Sciatic nerve (tissue), 2 donors: Measurements from ENCODE around the gene FAM81A. TPM values are rescaled to one million over a fixed set of nuclear protein-coding genes. Genes with fewer than 3 reads are reported as not detected.
A peak's percentile ranks its signal among the peaks of the same experiment; 100 is the strongest.

Experiments used
- ATAC-seq: fragments of 200-7000 bp; cut with Tn5 transposase; one replicate; pipeline ENCODE4 v1.9.1; 2020; ENCODE audit warnings: mild to moderate bottlenecking, moderate library complexity
- DNase-seq: peaks from one replicate; pipeline ENCODE4 v3.0.0-alpha.2; 2020; ENCODE audit warnings: low spot score
- intact Hi-C: fragments of 100-400 bp; cut with DNase I; formaldehyde crosslinking; loops from one replicate; pipeline ENCODE4 v1.14.2; 2022
- total RNA-seq: library from RNA; stranded (reverse); fragmentation: NEBNext Ultra II Directional; extraction: Animal tissue kit (Norgen Biotek cat#: 25700); gene quantifications from one replicate; pipeline ENCODE4 v1.2.1, GENCODE V29; 2021
- donor health status: DM: no; HTN: no; CAD: no.
- donor health status: DM: no; HTN: no; CAD: no.

Gene FAM81A
- total RNA-seq, 1 donor from 2014 or later: 18.2 TPM

DNA sequence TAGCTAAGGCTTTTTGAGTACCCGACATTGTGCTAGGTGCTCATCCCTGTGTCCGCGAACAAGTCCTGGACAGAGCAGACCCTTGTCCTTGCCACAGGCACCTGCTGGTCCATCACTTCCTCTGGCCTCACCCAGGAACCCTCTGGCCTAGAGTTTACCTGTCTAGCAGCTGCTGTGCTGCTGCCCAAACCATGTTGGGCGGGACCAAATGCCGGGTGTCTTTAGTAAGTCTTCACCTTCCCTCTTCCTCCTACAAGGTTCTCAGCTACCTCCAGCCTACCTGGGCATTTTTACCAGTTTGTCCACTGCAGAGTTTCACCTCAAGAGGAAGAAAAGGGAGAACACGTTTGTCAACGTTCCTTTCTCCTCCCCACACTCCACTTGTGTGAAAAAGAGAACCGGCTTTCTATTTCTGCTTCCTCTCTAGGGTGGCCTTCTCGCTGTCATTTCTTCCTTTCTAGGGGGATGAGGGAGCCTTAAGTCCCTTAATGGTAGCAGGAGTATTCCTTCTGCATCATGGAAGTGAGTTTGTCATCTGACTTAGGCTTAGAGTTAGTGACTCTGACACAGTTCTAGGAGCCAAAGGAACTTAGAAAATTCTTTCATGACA, 93.2 kb downstream of the FAM81A start:
- no peak for ATAC-seq
- intact Hi-C loops: no loop called here
- DNase-seq: peak; percentile 17

DNA sequence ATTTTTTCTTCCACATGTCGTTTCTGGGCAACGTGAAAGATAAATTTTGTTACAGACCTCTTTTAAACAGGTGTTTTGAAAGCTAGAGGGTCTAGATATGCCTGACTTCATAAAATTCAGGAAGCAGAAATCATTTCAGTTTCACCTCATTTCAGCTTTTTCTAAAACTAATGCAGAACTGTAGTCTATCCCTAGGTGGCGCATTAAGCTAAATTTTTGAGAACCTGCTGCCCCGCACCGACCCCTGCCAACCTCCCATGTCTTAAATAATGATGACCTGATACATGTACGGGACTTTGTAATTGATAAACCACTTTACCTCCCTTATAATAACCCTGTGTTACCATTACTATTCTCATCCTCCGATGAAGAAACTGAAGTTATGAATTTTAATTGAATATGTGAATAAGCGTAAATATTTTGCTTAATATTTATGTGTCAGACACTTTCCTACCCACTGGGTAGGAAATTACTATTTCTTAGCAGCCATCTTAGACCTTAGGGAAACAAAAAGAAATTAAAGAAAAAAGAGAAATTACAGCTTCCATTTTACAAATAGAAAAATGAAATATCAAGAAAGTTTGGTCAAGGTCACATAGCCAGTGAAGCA, 94.9 kb downstream of the FAM81A start:
- intact Hi-C loops: no loop called here
- ATAC-seq: no peak
- DNase-seq: peak; percentile 47

DNA sequence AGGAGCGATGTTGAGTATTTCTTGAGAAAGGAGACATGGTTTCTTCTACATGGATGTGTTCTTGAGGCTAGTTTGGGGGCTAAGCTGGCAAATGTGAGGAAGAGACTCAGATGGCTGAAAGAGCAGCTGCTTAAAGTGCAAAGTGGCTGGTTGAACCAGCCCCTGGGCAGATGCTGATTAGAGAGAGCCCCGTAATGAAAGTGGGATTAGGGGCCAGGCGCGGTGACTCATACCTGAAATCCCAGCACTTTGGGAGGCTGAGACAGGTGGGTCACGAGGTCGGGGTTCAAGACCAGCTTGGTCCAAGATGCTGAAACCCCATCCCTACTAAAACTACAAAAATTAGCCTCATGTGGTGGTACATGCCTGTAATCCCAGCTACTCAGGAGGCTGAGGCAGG, 98.6 kb downstream of the FAM81A start:
- DNase-seq: no peak
- intact Hi-C loops: no loop called here
- no peak for ATAC-seq

DNA sequence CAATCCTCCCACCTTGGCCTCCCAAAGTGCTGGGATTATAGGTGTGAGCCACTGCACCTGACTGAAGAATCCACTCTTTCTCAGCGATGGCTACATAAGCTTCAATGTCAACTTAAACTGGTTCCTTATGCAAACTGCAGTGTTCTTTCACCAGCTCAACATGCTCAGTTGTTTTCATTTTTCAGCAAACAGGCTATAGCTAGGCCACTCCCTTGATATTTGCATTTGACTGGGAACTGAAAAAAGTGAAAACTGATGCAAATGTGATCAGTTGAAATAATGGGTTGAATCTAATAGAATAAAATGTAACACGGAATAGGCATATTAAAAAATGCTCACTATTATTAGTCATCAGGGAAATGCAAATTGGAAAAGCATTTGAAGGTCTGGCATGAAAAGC, 99.4 kb downstream of the FAM81A start:
- intact Hi-C loops: no loop called here
- no peak for DNase-seq
- ATAC-seq: no peak

DNA sequence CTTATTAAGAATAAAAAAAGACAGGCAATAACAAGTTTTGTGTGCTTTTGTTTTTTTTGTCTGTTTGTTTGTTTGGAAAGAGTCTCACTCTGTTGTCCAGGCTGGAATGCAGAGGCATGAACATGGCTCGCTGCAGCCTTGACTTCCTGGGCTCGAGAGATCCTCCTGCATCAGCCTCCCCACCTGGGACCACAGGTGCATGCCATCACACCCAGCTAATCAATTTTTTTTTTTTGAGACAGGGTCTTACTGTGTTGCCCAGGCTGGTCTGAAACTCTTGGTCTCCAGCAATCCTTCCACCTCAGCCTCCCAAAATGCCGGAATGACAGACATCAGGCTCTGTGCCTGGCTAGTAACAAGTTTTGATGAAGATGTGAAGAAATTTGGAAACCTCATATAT, 100.5 kb downstream of the FAM81A start:
- no peak for ATAC-seq
- intact Hi-C loops: no loop called here
- no peak for DNase-seq

DNA sequence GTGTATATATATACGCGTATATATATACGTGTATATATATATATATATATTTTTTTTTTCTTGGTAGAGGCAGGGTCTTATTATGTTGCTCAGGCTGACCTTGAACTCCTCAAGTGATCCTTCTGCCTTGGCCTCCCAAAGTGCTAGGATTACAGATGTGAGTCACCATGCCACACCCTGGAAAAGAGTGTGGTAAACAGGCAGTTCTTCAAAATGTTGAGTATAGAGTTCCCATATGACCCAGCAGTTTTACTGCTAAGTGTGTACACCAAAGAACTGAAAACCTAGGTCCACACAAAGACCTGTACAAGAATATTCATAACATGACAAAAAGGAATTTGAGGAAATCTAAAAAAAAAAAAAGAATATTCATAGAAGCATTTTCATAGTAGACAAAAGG, 101.8 kb downstream of the FAM81A start:
- no peak for ATAC-seq
- intact Hi-C loops: no loop called here
- DNase-seq: no peak

DNA sequence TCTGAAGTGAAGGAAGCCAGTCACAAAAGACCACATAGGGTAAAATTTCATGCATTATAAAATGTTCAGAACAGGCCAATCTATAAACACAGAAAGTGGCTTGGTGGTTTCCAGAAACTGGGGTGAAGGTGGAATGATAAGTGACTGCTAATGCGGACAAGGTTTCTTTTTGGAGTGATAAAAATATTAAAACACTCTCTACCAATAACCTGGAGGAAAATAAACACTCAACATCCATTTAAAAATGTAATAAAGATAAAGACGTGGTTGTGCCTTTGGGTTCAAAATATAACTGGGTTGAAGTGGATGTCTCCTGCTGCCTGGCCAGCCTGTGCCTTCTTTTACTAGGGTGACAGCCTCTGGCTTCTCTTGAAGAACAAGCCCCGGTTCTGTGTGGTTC, 102.7 kb downstream of the FAM81A start:
- DNase-seq (no peak), ATAC-seq (no peak)
- intact Hi-C loops: no loop called here

DNA sequence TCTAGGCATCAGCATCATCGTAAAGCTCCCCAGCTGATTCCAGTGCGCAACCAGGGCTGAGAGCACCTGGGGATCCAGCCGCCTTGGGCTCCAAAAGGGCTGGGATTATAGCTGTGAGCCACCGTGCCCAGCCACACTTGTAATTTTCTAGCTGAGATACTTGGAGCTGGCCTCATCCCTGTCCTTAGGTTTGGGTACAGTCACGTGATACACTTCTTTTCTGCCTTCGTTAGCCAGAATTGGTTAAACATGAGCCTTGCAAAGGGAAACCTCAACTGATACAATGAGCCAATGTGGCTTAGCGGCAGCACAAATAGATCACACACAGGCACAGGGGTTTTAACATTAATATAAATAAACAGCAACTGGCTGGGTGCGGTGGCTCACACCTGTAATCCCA, 103.8 kb downstream of the FAM81A start:
- no peak for ATAC-seq
- no peak for DNase-seq
- intact Hi-C loops: no loop called here

DNA sequence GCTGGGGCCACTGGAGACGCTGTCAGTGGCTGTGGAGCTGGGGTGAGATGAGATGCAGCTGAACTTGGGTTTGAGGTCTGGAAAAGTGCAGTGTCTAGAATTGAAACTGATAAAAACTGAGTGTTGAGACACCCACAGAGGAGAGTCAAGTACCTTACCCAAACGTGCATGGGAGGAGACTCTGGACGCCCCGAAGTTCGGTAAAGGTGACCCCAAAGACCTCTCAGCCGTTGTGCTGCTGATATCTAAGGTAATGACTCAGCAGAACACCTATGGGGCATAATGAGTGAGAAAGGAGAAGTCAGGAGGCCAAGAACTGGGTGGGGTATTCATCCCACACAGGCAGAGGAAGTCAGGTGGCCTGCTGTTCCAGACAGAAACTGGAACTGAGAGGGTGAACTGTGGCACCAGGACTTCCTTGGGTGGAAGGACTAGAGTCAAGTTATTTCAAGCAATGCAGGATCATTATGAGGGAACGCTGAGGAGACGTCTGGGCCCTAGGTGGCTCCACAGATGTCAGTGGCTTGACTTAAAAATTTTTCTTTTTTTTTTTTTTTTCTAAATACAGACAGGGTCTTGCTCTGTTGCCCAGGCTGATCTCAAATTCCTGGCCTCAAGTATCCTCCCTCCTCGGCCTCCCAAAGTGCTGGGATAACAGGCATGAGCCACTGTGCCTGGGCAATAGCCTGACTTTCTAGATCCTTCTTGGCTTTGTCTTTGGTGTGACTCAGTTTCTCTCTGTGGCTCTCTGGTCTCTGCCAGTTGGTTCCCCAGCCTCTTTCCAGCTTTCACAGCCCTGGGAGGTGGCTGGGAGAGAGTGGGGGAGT, 105.9 kb downstream of the FAM81A start:
- intact Hi-C loops: no loop called here
- ATAC-seq: no peak
- no peak for DNase-seq

DNA sequence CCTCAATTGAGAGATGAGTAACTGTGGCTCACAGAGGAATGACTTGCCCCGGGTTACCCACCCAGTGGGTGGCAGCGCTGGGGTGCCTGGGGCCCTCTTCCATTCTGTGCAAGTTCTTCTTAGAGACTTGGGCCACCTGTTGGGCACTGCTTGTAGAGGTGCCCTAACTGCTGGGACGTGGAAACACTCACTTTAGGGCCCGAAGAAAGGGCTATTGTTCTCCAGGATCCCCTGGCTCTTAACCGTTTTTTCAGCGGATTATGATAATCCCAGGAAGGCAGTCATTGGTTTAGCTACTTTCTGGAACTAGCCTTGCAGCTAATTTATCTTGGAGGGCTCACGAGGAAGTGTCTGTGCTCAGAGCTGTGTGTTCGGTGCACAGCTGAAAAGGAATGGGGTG, 107.6 kb downstream of the FAM81A start:
- DNase-seq: no peak
- ATAC-seq: no peak
- intact Hi-C loops: no loop called here

DNA sequence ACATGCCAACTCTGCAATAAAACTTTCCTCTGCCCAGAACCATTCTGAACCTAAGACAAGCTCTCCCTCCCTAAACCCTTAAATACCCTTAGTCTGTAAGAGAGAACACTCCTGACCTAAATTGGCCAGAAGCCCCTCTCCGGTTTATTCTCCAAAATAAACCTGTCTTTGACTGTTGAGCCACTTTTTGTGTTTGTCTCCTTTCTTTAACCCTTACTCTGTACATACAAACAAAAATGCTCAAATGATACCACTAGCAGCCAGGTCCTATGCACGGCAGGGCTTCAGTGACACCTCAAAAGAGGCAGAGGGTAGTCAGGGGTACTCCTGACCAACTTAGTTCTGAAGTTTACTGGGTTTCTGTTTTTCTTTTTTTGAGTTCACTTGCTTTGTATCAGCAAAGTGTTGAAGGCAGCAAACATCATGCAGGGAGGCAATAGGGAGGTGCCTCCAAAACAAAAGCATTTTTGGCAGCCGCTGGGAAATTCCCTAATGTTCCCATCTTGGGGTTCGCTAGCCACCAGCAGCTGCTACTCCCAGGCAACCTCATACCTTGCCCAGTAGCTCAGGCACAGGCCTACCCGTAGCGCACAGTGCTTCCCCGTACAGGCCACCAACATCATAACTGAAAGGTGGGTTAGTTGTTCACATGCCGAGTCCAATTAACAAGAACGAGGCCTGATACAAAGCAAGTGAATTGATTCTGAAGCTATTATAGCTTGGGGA, 110.7 kb downstream of the FAM81A start:
- DNase-seq: no peak
- intact Hi-C loops: no loop called here
- no peak for ATAC-seq

DNA sequence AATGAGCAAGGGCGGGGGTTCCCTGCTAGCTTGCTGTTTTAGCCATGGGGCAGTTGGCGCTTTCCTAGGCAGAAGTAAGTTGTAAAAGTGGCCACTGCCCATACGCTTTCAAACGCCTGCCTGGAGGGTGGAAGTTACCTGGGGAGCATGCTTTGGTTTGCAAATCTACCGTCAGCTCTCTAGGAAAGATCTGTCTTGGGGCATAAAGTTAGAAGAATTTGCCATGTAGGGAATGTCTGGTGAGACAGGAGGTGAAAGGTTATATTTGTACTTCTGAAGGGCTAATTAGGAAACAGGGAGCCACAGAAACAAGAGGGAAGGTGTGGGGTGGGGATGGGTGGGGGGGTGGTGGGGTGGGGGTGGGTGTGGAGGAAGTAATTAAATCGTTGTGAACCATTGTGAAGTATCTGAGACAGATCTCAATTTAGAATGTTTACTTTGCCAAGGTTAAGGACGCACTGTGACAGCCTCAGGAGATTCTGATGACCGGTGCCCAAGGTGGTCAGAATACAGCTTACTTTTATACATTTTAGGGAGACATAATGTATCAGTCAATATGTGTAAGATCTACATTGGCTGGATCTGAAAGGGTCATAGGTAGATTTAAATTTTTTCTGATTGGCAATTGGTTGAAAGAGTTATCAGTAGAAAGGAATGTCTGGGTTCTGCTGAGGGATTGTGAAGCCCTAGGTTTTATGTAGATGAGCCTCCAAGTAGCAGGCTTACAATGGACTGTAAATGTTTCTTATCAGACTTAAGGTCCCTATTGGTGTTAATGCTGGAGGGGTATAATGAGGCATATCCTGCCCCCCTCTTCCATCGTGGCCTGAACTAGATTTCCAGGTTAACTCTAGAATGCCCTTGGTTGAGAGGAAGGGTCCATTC, 111.6 kb downstream of the FAM81A start:
- ATAC-seq (no peak), DNase-seq (no peak)
- intact Hi-C loops: no loop called here

DNA sequence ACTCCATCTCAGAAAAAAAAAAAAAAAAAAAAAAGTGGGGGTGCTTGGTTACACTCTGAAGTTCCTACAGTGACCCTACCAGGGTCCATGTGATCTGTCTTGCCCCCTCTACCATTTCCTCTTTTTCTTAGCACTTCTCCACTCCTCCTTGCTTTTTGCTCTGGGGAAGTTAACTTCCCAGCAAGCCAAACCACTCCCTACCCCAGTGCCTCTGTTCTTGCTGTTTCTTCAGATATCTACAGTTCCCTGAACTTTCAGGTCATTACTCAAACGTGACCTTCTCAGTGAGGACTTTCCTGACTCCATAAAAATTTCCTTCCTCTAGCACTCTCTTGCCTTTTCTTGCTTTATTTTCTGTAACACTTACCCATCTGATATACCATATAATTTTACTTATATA, 112.5 kb downstream of the FAM81A start:
- DNase-seq (no peak), ATAC-seq (no peak)
- intact Hi-C loops: no loop called here

DNA sequence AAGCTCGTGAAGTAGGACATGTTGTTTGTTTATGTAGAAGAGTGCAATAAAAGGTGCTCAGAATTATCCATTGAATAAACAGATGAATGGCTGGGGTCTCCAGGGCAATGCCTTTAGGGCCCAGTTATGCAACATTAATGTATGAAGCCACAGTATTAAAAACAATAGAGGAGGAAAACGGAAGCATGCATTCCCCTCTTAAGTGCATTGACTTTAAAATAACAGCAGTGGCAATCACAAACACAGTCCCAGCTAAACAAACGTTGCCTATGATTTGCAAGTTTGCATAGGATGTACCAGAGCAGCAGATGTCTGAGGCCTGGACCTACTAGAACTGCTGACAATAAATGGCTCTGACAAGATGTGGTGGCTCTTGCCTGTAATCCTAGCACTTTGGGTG, 113.0 kb downstream of the FAM81A start:
- intact Hi-C loops: no loop called here
- no peak for ATAC-seq
- DNase-seq: no peak

DNA sequence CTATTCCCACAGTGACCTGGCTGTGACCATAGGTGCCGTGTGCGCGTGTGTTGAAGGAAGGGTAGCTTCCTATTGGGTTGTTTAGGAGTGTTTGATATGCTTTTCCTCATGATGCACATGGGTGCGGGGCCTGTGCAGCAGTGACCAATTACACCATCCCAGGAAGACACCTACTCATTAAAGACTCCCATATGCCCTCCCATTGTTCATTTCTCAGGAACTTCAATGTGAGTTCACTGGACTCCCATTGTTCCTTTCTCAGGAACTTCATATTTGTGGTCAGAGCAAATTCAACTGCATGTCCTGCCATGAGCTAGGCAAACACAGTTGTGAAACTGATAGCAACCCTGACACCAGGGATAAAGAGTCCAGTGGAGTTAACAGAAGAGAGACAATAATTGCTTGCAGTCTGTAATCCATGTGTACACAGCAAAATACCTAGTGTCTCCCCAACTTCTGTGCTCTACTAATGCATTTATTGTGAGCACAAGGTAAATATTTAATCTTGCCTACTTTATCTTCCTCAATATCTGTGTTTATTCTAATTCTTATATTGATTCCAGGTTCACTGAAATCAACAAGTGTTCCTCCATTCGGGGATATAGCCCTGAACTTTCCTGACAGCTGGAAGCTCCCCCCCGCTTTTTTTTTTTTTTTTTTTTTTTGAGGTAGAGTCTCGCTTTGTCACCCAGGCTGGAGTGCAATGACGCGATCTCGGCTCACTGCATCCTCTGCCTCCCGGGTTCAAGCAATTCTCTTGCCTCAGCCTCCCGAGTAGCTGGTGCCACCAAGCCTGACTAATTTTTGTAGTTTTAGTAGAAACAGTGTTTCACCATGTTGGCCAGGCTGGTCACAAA, 116.1 kb downstream of the FAM81A start:
- intact Hi-C loops: no loop called here
- no peak for DNase-seq
- ATAC-seq: no peak

DNA sequence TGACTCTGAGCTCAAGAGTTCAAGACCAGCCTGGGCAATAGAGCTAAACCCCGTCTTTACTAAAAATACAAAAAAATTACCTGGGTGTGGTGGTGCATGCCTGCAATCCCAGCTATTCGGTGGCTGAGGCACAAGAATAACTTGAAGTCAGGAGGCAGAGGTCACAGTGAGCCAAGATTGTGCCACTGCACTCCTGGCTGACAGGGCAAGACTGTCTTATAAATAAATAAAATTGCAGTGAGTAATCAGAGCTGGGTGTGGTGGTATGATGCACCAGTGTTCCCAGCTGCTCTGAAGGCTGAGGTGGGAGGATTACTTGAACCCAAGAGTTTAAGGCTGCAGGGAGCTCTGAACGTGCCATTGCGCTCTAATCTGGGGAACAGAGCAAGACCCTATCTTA, 117.7 kb downstream of the FAM81A start:
- intact Hi-C loops: no loop called here
- DNase-seq (no peak), ATAC-seq (no peak)

DNA sequence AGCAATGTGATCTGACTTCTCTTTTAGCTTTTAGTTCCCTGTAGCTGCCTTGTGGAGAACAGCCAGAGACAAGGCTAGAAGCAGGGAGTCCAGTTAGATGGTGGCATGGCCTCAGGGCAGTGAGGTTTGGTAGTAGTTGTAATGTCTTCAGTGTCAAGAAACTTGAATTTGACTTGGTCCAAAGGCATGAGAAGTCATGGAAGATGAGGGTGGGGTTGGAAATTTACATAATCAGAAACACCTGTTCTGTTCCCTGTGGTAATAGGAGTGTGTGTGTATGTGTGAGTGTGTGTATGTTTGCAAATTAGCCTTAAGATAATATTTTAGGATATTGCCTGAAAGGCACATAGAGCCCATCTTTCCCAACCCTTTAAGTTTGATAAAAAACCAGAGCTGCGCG, 118.4 kb downstream of the FAM81A start:
- intact Hi-C loops: no loop called here
- ATAC-seq (no peak), DNase-seq (no peak)

DNA sequence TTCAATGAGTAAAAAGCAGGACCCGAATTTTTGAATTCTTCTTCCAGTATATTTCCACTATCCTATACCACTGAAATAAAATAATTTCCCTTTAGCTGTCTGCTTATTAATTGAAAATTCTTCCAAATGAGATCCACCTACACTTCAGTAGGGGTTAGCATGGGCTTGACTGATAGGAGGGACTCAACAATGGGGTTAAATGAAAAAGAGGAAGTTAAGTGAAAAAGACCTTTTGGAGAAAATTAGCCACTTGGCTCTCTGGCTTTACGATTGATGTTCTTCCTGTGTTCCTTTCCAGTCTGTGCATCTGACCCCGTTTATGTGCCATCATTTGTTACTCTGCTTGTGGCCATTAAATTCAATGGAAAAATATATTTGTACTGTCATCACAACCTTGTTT, 119.6 kb downstream of the FAM81A start:
- intact Hi-C loops: no loop called here

More for the DNA sequence above, 119.6 kb downstream of the FAM81A start:
- ATAC-seq: no peak
- DNase-seq: no peak
